ENCODE measurements around the gene RGMA. TPM values are rescaled to one million over a fixed set of nuclear protein-coding genes. Genes with fewer than 3 reads are reported as not detected.
"Not testable (repeated sequence)": the region's sequence is repeated elsewhere in the genome, so short reads cannot be mapped to it uniquely, and the experiment has no call there.

Gene RGMA
- total RNA-seq, 4 donors from 2014 or later = 5.6 to 12.8 (median 8.5) TPM

DNA sequence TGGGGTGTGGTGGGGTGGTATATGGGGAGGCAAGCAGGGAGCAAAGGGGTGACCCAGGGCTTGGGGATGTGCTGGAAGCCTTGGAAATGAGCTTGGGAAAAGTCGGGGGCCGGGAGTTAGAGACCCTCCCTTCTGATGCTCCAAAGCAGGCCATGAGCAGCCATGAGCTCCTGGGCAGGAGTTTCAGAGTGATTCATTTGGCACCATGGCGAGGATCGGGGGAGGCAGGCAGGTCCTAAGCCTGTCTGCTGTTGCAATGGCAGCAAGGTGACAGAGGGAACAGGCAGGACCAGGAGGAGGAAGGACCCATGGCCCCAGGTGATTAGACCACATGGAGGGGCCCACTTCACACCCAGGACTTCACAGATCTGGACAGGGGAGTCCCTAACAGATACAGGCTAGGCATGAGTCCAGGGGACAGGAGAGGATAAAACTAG, 21.3 kb downstream of the RGMA start:
- ATAC-seq (ENCODE audit: low FRiP score) (no peak), DNase-seq (ENCODE audit: low spot score) (no peak)
- TF ChIP-seq, protein P1, sequence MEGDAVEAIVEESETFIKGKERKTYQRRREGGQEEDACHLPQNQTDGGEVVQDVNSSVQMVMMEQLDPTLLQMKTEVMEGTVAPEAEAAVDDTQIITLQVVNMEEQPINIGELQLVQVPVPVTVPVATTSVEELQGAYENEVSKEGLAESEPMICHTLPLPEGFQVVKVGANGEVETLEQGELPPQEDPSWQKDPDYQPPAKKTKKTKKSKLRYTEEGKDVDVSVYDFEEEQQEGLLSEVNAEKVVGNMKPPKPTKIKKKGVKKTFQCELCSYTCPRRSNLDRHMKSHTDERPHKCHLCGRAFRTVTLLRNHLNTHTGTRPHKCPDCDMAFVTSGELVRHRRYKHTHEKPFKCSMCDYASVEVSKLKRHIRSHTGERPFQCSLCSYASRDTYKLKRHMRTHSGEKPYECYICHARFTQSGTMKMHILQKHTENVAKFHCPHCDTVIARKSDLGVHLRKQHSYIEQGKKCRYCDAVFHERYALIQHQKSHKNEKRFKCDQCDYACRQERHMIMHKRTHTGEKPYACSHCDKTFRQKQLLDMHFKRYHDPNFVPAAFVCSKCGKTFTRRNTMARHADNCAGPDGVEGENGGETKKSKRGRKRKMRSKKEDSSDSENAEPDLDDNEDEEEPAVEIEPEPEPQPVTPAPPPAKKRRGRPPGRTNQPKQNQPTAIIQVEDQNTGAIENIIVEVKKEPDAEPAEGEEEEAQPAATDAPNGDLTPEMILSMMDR (IDR thresholded peaks at IDR 0.05) = no peak

DNA sequence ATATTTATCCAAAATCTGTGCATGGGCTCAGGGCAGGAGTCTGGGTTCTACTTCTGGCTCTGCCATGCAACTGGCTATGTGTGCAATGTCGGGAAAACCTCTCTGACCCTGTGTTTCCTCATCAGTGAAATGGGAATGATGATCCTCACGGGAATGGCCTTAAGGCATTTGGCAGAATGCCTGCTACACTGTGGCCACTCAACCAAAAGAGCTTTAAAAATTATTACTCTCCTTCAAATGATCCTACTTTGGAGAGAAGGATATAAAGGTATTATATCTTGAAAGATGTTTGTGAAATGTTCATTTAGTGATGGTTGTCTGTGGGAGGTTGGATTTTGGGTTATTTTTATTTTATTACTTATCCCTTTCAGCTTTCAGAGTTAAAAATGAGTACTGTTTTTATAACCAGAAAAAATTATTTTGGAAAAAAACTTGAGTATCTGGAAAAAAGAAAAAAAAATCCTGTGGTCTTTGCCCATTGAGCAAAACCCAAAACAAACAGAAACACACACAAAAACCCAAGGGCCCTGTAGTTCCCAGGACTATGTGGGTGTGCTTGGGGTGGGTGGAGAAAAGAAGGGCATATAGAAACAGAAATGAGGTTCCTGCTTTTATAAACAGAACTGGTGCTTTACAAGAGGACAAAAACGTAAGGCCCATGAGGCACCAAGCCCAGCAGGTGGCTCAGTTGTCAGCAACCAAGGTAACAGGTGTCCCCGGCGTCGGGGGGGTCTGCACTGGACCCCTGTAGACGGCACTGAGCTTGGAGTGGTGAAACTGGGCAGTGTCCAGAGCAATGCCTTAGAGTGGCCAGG, 22.0 kb downstream of the RGMA start:
- TF ChIP-seq, protein P1 (IDR thresholded peaks at IDR 0.05) = no peak
- DNase-seq (ENCODE audit: low spot score) = no peak
- ATAC-seq (ENCODE audit: low FRiP score) = no peak

DNA sequence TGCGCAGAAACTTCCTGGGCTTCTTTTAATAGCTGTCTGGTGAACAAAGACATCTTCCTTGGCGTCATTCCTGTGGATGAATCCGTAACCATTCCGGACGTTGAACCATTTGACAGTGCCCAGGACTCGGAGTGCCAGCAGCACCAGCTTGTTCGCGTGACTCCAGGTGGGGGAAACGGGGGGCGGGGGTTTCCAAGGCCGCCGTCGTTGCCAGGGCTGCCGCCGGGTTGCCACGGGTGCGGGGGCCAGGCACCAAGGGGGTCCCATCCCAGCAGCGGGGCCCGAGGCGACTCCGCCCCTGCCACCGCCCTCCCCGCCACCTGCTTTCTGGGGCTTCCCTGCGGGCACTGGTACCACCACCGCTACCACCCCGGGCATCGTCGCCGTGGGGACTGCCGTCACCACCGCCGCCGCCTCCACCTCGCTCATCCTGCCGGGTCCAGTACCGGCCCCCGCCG, 22.8 kb downstream of the RGMA start:
- no peak for DNase-seq (ENCODE audit: low spot score)
- TF ChIP-seq, protein P1 (IDR thresholded peaks at IDR 0.05) = no peak
- ATAC-seq (ENCODE audit: low FRiP score) = no peak

DNA sequence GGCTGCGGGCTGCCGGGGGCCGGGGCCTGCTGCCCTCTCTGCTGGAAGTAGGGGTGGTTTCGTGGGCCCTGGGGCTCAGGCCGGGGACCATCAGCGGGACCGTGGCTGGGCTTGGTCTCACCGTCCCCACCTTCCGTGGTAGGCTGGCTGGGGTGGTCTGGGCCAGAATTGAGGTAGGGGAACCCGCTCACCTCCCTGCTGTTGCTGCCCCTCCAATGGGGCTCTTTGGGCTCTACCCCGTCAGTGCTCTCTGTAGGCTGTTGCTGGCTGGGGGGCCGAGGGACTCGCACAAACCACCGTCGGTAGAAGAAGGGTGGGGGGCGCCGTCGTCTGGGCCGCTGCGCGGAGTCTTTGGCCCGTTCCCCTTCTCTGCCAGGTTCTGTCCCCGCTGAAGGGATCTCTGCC, 23.4 kb downstream of the RGMA start:
- ATAC-seq (ENCODE audit: low FRiP score) (no peak), DNase-seq (ENCODE audit: low spot score) (no peak)

DNA sequence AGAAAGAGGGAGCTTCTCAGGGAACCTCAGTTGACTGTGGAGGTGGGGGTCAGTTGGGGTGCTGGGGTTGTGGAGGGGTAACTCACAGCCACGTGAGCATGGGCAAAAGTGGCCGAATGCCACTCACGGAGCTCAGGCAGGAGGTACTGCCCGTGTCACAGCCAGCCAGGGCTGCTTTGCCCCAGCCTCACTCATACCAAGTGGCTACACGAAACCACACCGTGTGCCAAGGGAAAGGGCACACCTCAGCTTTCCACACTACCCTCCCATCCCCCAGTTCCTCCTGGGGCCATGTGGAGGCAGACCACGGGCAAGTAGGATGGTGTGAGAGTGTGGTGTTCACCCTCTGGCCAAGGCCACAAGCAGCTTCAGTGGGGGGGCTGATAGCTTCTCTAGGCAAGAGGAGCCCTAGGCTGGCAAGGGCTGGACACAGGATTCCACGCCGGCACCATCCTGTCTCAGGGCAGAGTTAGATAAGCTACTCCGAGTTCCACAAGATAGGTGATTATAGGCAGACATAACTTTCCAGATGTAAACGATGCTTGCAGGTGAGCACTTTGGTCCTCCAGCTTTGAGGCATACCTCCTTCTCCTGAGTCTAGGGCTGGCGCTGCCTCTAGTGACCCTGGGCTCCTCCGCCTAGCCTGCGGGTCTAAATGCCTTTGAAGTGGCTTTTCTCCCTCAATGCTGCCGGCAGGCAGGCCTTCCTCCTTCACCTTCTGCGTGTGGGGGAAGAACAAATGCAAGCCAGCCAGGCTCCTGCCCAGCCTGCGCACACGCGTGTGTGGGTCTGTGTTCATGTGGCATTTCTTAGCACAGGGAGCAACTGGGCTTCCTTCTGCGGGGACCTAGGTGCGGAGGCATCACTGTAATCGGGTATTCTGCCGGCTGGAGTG, 25.0 kb downstream of the RGMA start:
- DNase-seq (ENCODE audit: low spot score) (no peak), ATAC-seq (ENCODE audit: low FRiP score) (no peak)
- TF ChIP-seq, protein P1 (IDR thresholded peaks at IDR 0.05) = no peak

More for the DNA sequence above, 23.4 kb downstream of the RGMA start:
- TF ChIP-seq, protein P1 (IDR thresholded peaks at IDR 0.05) = no peak

DNA sequence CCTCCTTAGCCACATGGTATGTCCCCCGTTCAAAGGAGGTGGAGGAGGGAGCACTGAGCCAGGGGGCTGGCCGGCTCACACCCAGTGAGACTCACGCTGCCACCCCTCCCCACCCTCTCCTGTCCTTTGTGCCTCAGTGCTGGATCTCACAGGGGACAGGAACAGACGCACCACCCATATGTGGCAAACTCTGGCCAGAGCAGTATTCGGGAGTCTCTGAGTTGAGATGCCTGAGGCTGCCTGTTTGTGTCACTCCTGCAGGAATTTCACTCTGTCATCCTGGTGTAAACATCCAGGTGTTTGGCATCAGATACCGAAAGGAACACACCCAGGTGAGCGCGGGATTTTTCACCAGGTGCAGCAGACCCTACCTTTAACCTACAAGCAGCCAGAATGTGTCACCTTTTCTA, 25.7 kb downstream of the RGMA start:
- TF ChIP-seq, protein P1 (IDR thresholded peaks at IDR 0.05) = no peak
- no peak for ATAC-seq (ENCODE audit: low FRiP score)
- DNase-seq (ENCODE audit: low spot score) = no peak

- not testable (repeated sequence) for ATAC-seq (ENCODE audit: low FRiP score); DNase-seq (ENCODE audit: low spot score)
These were observed 26.3 kb downstream of the RGMA start for GRCh38 chr15:93062628-93063261.
